IMR-90 (cell line): ENCODE data around the gene PNMA6F. TPM values are rescaled to one million over a fixed set of nuclear protein-coding genes. Genes with fewer than 3 reads are reported as not detected.
"Not testable (repeated sequence)": the region's sequence is repeated elsewhere in the genome, so short reads cannot be mapped to it uniquely, and the experiment has no call there.

ENCODE experiments used
- ATAC-seq: fragments of 200-7000 bp; cut with Tn5 transposase; 2 replicates; pipeline ENCODE4 v1.9.1; 2020; ENCODE audit warnings: low read depth, mild to moderate bottlenecking, moderate library complexity
- BruUV-seq: library from RNA; stranded (reverse); fragments of 400-500 nt; replicated peaks from 2 replicates; lab custom pipeline; 2021; lab: Mats Ljungman, UMichigan
- CTCF ChIA-PET: fragments of 300-600 bp; formaldehyde crosslinking; extraction: SDS; loops from one replicate; lab custom pipeline; 2021; ENCODE audit warnings: antibody characterized with exemption; lab: Yijun Ruan, JAX
- POLR2A ChIA-PET: fragments of 300-600 bp; sonication (Branson Sonifier 250); formaldehyde crosslinking; loops from one replicate; lab custom pipeline; 2022; ENCODE audit warnings: antibody characterized with exemption; ENCODE audit not compliant: unreplicated experiment; lab: Charles Lee
- DNase-seq: peaks from one replicate; pipeline ENCODE4 v3.0.0; 2013
- H2AFZ ChIP-seq: replicated peaks from 2 replicates; pipeline ENCODE3; 2013; ENCODE audit warnings: low read length, mild to moderate bottlenecking; ENCODE audit not compliant: poor library complexity
- H2AK5ac ChIP-seq: 2 replicates; pipeline ENCODE4 v1.6.1; 2013; ENCODE audit warnings: low read depth, low read length, inconsistent platforms
- H2AK9ac ChIP-seq: replicated peaks from 2 replicates; pipeline ENCODE3; 2013; ENCODE audit warnings: mild to moderate bottlenecking, low read depth, low read length, moderate library complexity; ENCODE audit not compliant: poor library complexity
- H2BK120ac ChIP-seq: 2 replicates; pipeline ENCODE4 v1.6.1; 2013; ENCODE audit warnings: low read depth, low read length, inconsistent platforms
- H2BK15ac ChIP-seq: 3 replicates; pipeline ENCODE4 v1.6.1; 2013; ENCODE audit warnings: low read depth, low read length, inconsistent platforms
- H2BK20ac ChIP-seq: 2 replicates; pipeline ENCODE4 v1.6.1; 2013; ENCODE audit warnings: low read depth, mild to moderate bottlenecking, inconsistent platforms, low read length, moderate library complexity
- H2BK5ac ChIP-seq: 2 replicates; pipeline ENCODE4 v1.6.1; 2013; ENCODE audit warnings: mild to moderate bottlenecking, low read depth, low read length, inconsistent platforms; ENCODE audit not compliant: poor library complexity, severe bottlenecking
- H3K14ac ChIP-seq: replicated peaks from 2 replicates; pipeline ENCODE4 v1.6.1; 2013; ENCODE audit warnings: low read depth, low read length, inconsistent platforms
- H3K18ac ChIP-seq: 2 replicates; pipeline ENCODE4 v1.6.1; 2013; ENCODE audit warnings: low read depth, low read length, control low read depth
- H3K23ac ChIP-seq: 2 replicates; pipeline ENCODE4 v1.6.1; 2013; ENCODE audit warnings: low read depth, low read length, inconsistent platforms
- H3K27ac ChIP-seq: 2 replicates; pipeline ENCODE4 v1.5.1; 2013; ENCODE audit warnings: mild to moderate bottlenecking, control low read depth, low read length; ENCODE audit not compliant: insufficient read depth
- H3K27me3 ChIP-seq: 2 replicates; pipeline ENCODE4 v1.6.1; 2013; ENCODE audit warnings: low read length; ENCODE audit not compliant: control insufficient read depth, insufficient read depth
- H3K36me3 ChIP-seq: 2 replicates; pipeline ENCODE4 v1.6.1; 2013; ENCODE audit warnings: low read length, mixed read lengths; ENCODE audit not compliant: control insufficient read depth, insufficient read depth
- H3K4ac ChIP-seq: 2 replicates; pipeline ENCODE4 v1.6.1; 2013; ENCODE audit warnings: low read depth, low read length, inconsistent platforms
- H3K4me1 ChIP-seq: 2 replicates; pipeline ENCODE4 v1.6.1; 2013; ENCODE audit warnings: low read length, mixed read lengths; ENCODE audit not compliant: control insufficient read depth, insufficient read depth
- H3K4me2 ChIP-seq: 2 replicates; pipeline ENCODE4 v1.6.1; 2013; ENCODE audit warnings: low read depth, mild to moderate bottlenecking, control low read depth, low read length, moderate library complexity
- H3K4me3 ChIP-seq: 2 replicates; pipeline ENCODE4 v1.5.1; 2013; ENCODE audit warnings: low read depth, mild to moderate bottlenecking, control low read depth, low read length, moderate library complexity; ENCODE audit not compliant: insufficient read depth
- H3K56ac ChIP-seq: 2 replicates; pipeline ENCODE4 v1.6.1; 2013; ENCODE audit warnings: low read length, inconsistent platforms; ENCODE audit not compliant: insufficient read depth; ENCODE audit errors: extremely low read depth
- H3K79me1 ChIP-seq, 2 experiments: 2 replicates each; pipeline ENCODE4 v1.6.1; 2013; ENCODE audit warnings: low read length in 2 of 2, inconsistent platforms in 1 of 2, low read depth in 1 of 2
- H3K9ac ChIP-seq: 2 replicates; pipeline ENCODE4 v1.6.1; 2013; ENCODE audit warnings: low read depth, low read length, control low read depth
- H3K9me1 ChIP-seq: 2 replicates; pipeline ENCODE4 v1.6.1; 2013; ENCODE audit warnings: low read length, inconsistent platforms; ENCODE audit not compliant: insufficient read depth
- H3K9me3 ChIP-seq: 2 replicates; pipeline ENCODE4 v1.6.1; 2013; ENCODE audit warnings: low read length; ENCODE audit not compliant: control insufficient read depth, insufficient read depth
- H4K20me1 ChIP-seq: 2 replicates; pipeline ENCODE4 v1.6.1; 2013; ENCODE audit warnings: low read length, inconsistent platforms; ENCODE audit not compliant: insufficient read depth
- H4K5ac ChIP-seq: 2 replicates; pipeline ENCODE4 v1.6.1; 2013; ENCODE audit warnings: mild to moderate bottlenecking, low read depth, low read length, control low read depth
- H4K8ac ChIP-seq, 2 experiments: 2 replicates each; pipeline ENCODE4 v1.6.1; 2013; ENCODE audit warnings: low read depth in 2 of 2, low read length in 2 of 2, control low read depth in 1 of 2, inconsistent platforms in 1 of 2
- H4K91ac ChIP-seq: 2 replicates; pipeline ENCODE4 v1.6.1; 2013; ENCODE audit warnings: low read depth, low read length, inconsistent platforms; ENCODE audit not compliant: insufficient read depth
- WGBS, 2 experiments: methylation state at CpG; one replicate each; pipeline versions ENCODE4 v1.1.5 to v1.1.7; 2013; ENCODE audit warnings: missing lambda C conversion rate in 2 of 2; ENCODE audit not compliant: insufficient read length in 1 of 2; ENCODE audit errors: extremely low coverage in 2 of 2; 5-methylcytosine and 5-hydroxymethylcytosine counted together
- dilution Hi-C: fragments of 300-500 bp; cut with HindIII; formaldehyde crosslinking; loops from one replicate; pipeline ENCODE4 v1.14.3; 2018; ENCODE audit warnings: low sequenced_read_pairs; ENCODE audit not compliant: unreplicated experiment
- in situ Hi-C: fragments of 300-500 bp; cut with MboI; formaldehyde crosslinking; loops from 3 replicates; pipeline ENCODE4 v1.14.3; 2019; ENCODE audit warnings: low sequenced_read_pairs, inconsistent platforms, mixed read lengths
- intact Hi-C: fragments of 100-400 bp; cut with micrococcal nuclease; formaldehyde crosslinking; loops from 2 replicates; pipeline ENCODE4 v1.10.0; 2022
- polyA plus RNA-seq, 3 experiments: library from polyadenylated mRNA; depleted of rRNA; stranded (reverse); fragments of >200 nt; gene quantifications; 2 replicates each; pipeline ENCODE4 v1.2.3, GENCODE V29; 2012; ENCODE audit warnings: low replicate concordance in 1 of 3
- total RNA-seq: library from RNA; depleted of rRNA; stranded (reverse); fragments of >200 nt; gene quantifications from 2 replicates; pipeline ENCODE4 v1.2.3, GENCODE V29; 2012

PNMA6F gene
- total and polyA plus RNA-seq, 2 of the 4 experiments (the other 2 are of a cell fraction): not detected

- H3K4ac ChIP-seq, CTCF ChIA-PET, H3K23ac ChIP-seq, H3K4me3 ChIP-seq, H3K4me1 ChIP-seq, H2AK5ac ChIP-seq, dilution Hi-C loops, H2AK9ac ChIP-seq, H2BK20ac ChIP-seq, H3K14ac ChIP-seq, H2BK15ac ChIP-seq, H3K9ac ChIP-seq, H3K9me3 ChIP-seq, H2BK5ac ChIP-seq, H3K18ac ChIP-seq, H4K20me1 ChIP-seq, H4K91ac ChIP-seq, ATAC-seq, H2AFZ ChIP-seq, BruUV-seq, H4K5ac ChIP-seq, H3K27ac ChIP-seq, H4K8ac ChIP-seq, H3K27me3 ChIP-seq, H3K4me2 ChIP-seq, DNase-seq, H3K56ac ChIP-seq, H2BK120ac ChIP-seq, H3K36me3 ChIP-seq, H3K9me1 ChIP-seq, in situ Hi-C loops, intact Hi-C loops, POLR2A ChIA-PET, H3K79me1 ChIP-seq: not testable (repeated sequence)
- 0% methylated on average over 1 of the region's 1 CpG; no CpG with 5 or more reads in 1 of the 2 experiments for WGBS, 2 experiments
Observed at GRCh38 chrX:153320047-153320443, 1.5 kb downstream of the PNMA6F start.
